Activated naive CD4-positive, alpha-beta T cell treated with anti-CD3 and anti-CD28 coated beads, Interleukin-2, amount 10 ng/mL, durations not matched to agents 5 hours and 36 hours (primary cell): ENCODE measurements around the gene C19orf73. TPM values are rescaled to one million over a fixed set of nuclear protein-coding genes. Genes with fewer than 3 reads are reported as not detected.

Experiments used
- total RNA-seq, 2 experiments: library from RNA; stranded (reverse); gene quantifications; one replicate each; pipeline ENCODE4 v1.2.3, GENCODE V29; 2021

The C19orf73 gene
- 1 to 10 TPM; 1.6 to 2.5 TPM for total RNA-seq

GRCh38 chr19:49118565-49119410, at the start of gene C19orf73:
TSS of gene C19orf73 (minus strand) at chr19:49119143. CDS start at chr19:49119022, 121 bp downstream.

GRCh38 chr19:49157445-49158224, 38.7 kb upstream of the C19orf73 start, which contains the start of gene TRPM4:
TSS of gene TRPM4 (plus strand) at chr19:49157792. CDS start at chr19:49157867, 75 bp downstream.

GRCh38 chr19:49155005-49155819, 36.3 kb upstream of the C19orf73 start, which contains the start of gene HRC:
TSS of gene HRC (minus strand) at chr19:49155396. CDS start at chr19:49155237, 159 bp downstream.

GRCh38 chr19:49119411-49120324, 725 bp upstream of the C19orf73 start, which contains the start of gene PPFIA3:
TSS of gene PPFIA3 (plus strand) at chr19:49119544. CDS start at chr19:49127874, 8,330 bp downstream.

GRCh38 chr19:49113762-49114629, 4.9 kb downstream of the C19orf73 start, which contains the start of gene LIN7B:
TSS of gene LIN7B (plus strand) at chr19:49114370. CDS start at chr19:49114405, 35 bp downstream.

GRCh38 chr19:49085020-49085867, 33.7 kb downstream of the C19orf73 start, which contains the start of gene SNRNP70:
TSS of gene SNRNP70 (plus strand) at chr19:49085451. CDS start at chr19:49086415, 964 bp downstream.

Other genes starting within 250 kb of the C19orf73 start
- 10 to 100 TPM; 50.9 to 56.1 TPM for gene PPP1R15A, start 246.7 kb downstream of the C19orf73 start, total RNA-seq
- not detected for gene TULP2, start 220.4 kb downstream of the C19orf73 start, total RNA-seq
- 100 to 1,000 TPM; 276 to 287 TPM for gene NUCB1, start 218.8 kb downstream of the C19orf73 start, total RNA-seq
- gene DHDH, start 185.4 kb downstream of the C19orf73 start, total RNA-seq: 1 to 10 TPM; 1.8 to 2.1 TPM
- 100 to 1,000 TPM; 271 to 293 TPM for gene BAX, start 164.3 kb downstream of the C19orf73 start, total RNA-seq
- 100 to 1,000 TPM; 799 to 840 TPM for gene FTL, start 153.8 kb downstream of the C19orf73 start, total RNA-seq
- gene GYS1, start 125.8 kb downstream of the C19orf73 start, total RNA-seq: 10 to 100 TPM; 55.7 to 58.7 TPM
- gene RUVBL2, start 125.3 kb downstream of the C19orf73 start, total RNA-seq: 10 to 100 TPM; 58.4 to 59.0 TPM
- not detected for gene LHB, start 102.1 kb downstream of the C19orf73 start, total RNA-seq
- not detected for gene CGB3, start 94.8 kb downstream of the C19orf73 start, total RNA-seq
- not detected for gene CGB2, start 87.3 kb downstream of the C19orf73 start, total RNA-seq
- not detected for gene CGB1, start 82.2 kb downstream of the C19orf73 start, total RNA-seq
- gene CGB5, start 75.3 kb downstream of the C19orf73 start, total RNA-seq: not detected
- not detected for gene CGB8, start 70.0 kb downstream of the C19orf73 start, total RNA-seq
- gene CGB7, start 61.4 kb downstream of the C19orf73 start, total RNA-seq: not detected
- gene NTF4, start 54.3 kb downstream of the C19orf73 start, total RNA-seq: not detected
- not detected for gene KCNA7, start 46.4 kb downstream of the C19orf73 start, total RNA-seq
- gene SNRNP70, start 33.7 kb downstream of the C19orf73 start, total RNA-seq: 100 to 1,000 TPM; 201 to 223 TPM
- gene LIN7B, start 4.8 kb downstream of the C19orf73 start, total RNA-seq: 1 to 10 TPM; 6.0 to 8.8 TPM
- gene PPFIA3, start 401 bp upstream of the C19orf73 start, total RNA-seq: 1 to 10 TPM; 3.1 to 4.7 TPM
- gene HRC, start 36.3 kb upstream of the C19orf73 start, total RNA-seq: not detected
- not detected for gene TRPM4, start 38.6 kb upstream of the C19orf73 start, total RNA-seq
- gene SLC6A16, start 206.0 kb upstream of the C19orf73 start, total RNA-seq: 1 to 10 TPM; 5.3 to 5.4 TPM
- gene CD37, start 216.3 kb upstream of the C19orf73 start, total RNA-seq: 100 to 1,000 TPM; 317 to 318 TPM
- gene TEAD2, start 243.3 kb upstream of the C19orf73 start, total RNA-seq: not detected
- not detected for gene DKKL1, start 244.7 kb upstream of the C19orf73 start, total RNA-seq